Stimulated activated naive CD8-positive, alpha-beta T cell treated with anti-CD3 and anti-CD28 coated beads, Interleukin-15, Interleukin-2, amounts not matched to agents 100 ng/mL and 50 ng/mL, for 24 hours (primary cell): Measurements from ENCODE around the gene CYP2R1.
A peak's percentile ranks its signal among the peaks of the same experiment; 100 is the strongest.

Experiments used
- H3K27ac Mint-ChIP-seq: one replicate; pipeline ENCODE4 v1.8.0; 2021; ENCODE audit warnings: mild to moderate bottlenecking, mixed read lengths
- H3K27me3 Mint-ChIP-seq: one replicate; pipeline ENCODE4 v1.8.0; 2021; ENCODE audit warnings: mixed read lengths
- H3K36me3 Mint-ChIP-seq: one replicate; pipeline ENCODE4 v1.8.0; 2021; ENCODE audit warnings: low read depth, mixed read lengths
- H3K4me1 Mint-ChIP-seq: one replicate; pipeline ENCODE4 v1.8.0; 2021; ENCODE audit warnings: low read depth, mixed read lengths
- H3K4me3 Mint-ChIP-seq: one replicate; pipeline ENCODE4 v1.8.0; 2021; ENCODE audit warnings: mild to moderate bottlenecking, mixed read lengths
- H3K9me3 Mint-ChIP-seq: one replicate; pipeline ENCODE4 v1.8.0; 2021; ENCODE audit warnings: mixed read lengths

Gene CYP2R1

GRCh38 chr11:14892036-14892556, at the start of gene CYP2R1:
TSS of gene CYP2R1 (minus strand) at chr11:14892231. CDS start at chr11:14892205, 26 bp downstream.
- H3K27me3 Mint-ChIP-seq, result no peaks in the 10 kb centered on the region
- H3K27ac Mint-ChIP-seq, result peak within 1 kb of the TSS; percentile 99
- H3K4me1 Mint-ChIP-seq, result peaks cover 59% of the 10 kb centered on the region
- H3K4me3 Mint-ChIP-seq, result peak within 1 kb of the TSS; percentile 90
- peaks cover 13% of the 10 kb centered on the region for H3K36me3 Mint-ChIP-seq
- H3K9me3 Mint-ChIP-seq, result no peaks in the 10 kb centered on the region

GRCh38 chr11:14938936-14939335, 46.9 kb upstream of the CYP2R1 start:
- Mint-ChIP-seq H3K36me3 (peaks cover 4% of the 10 kb centered on the region), H3K27ac (no peak overlapping the region), H3K27me3 (no peaks in the 10 kb centered on the region), H3K9me3 (no peaks in the 10 kb centered on the region), H3K4me3 (no peak overlapping the region), H3K4me1 (no peaks in the 10 kb centered on the region)

GRCh38 chr11:14934641-14935351, 42.8 kb upstream of the CYP2R1 start:
- H3K27ac Mint-ChIP-seq, result no peak overlapping the region
- H3K4me3 Mint-ChIP-seq, result no peak overlapping the region
- H3K36me3 Mint-ChIP-seq, result peaks cover 4% of the 10 kb centered on the region
- no peaks in the 10 kb centered on the region for H3K9me3 Mint-ChIP-seq
- H3K4me1 Mint-ChIP-seq, result no peaks in the 10 kb centered on the region
- H3K27me3 Mint-ChIP-seq, result peaks cover 4% of the 10 kb centered on the region

GRCh38 chr11:14932447-14932846, 40.4 kb upstream of the CYP2R1 start:
- Mint-ChIP-seq H3K27me3 (peaks cover 4% of the 10 kb centered on the region), H3K9me3 (no peaks in the 10 kb centered on the region), H3K27ac (no peak overlapping the region), H3K4me3 (no peak overlapping the region), H3K4me1 (no peaks in the 10 kb centered on the region), H3K36me3 (no peaks in the 10 kb centered on the region)

GRCh38 chr11:14930369-14930768, 38.3 kb upstream of the CYP2R1 start:
- H3K4me3 Mint-ChIP-seq, result no peak overlapping the region
- H3K36me3 Mint-ChIP-seq, result no peaks in the 10 kb centered on the region
- H3K27ac Mint-ChIP-seq, result no peak overlapping the region

GRCh38 chr11:14927146-14927545, 35.1 kb upstream of the CYP2R1 start:
- Mint-ChIP-seq H3K9me3 (no peaks in the 10 kb centered on the region), H3K27me3 (peaks cover 4% of the 10 kb centered on the region), H3K4me1 (no peaks in the 10 kb centered on the region), H3K27ac (no peak overlapping the region), H3K36me3 (no peaks in the 10 kb centered on the region), H3K4me3 (no peak overlapping the region)

More at GRCh38 chr11:14930369-14930768, 38.3 kb upstream of the CYP2R1 start:
- Mint-ChIP-seq H3K9me3 (no peaks in the 10 kb centered on the region), H3K27me3 (peaks cover 4% of the 10 kb centered on the region), H3K4me1 (no peaks in the 10 kb centered on the region)

GRCh38 chr11:14924318-14924717, 32.3 kb upstream of the CYP2R1 start:
- H3K27ac Mint-ChIP-seq, result no peak overlapping the region
- H3K36me3 Mint-ChIP-seq, result no peaks in the 10 kb centered on the region
- no peak overlapping the region for H3K4me3 Mint-ChIP-seq
- no peaks in the 10 kb centered on the region for H3K9me3 Mint-ChIP-seq
- no peaks in the 10 kb centered on the region for H3K4me1 Mint-ChIP-seq
- H3K27me3 Mint-ChIP-seq, result no peaks in the 10 kb centered on the region

GRCh38 chr11:14916403-14916802, 24.4 kb upstream of the CYP2R1 start:
- no peaks in the 10 kb centered on the region for H3K36me3 Mint-ChIP-seq
- H3K27ac Mint-ChIP-seq, result no peak overlapping the region
- H3K9me3 Mint-ChIP-seq, result peaks cover 7% of the 10 kb centered on the region
- H3K27me3 Mint-ChIP-seq, result no peaks in the 10 kb centered on the region
- no peak overlapping the region for H3K4me3 Mint-ChIP-seq
- no peaks in the 10 kb centered on the region for H3K4me1 Mint-ChIP-seq

GRCh38 chr11:14914536-14914935, 22.5 kb upstream of the CYP2R1 start:
- H3K9me3 Mint-ChIP-seq, result peaks cover 7% of the 10 kb centered on the region
- no peak overlapping the region for H3K27ac Mint-ChIP-seq
- H3K27me3 Mint-ChIP-seq, result no peaks in the 10 kb centered on the region
- no peaks in the 10 kb centered on the region for H3K36me3 Mint-ChIP-seq
- H3K4me3 Mint-ChIP-seq, result no peak overlapping the region
- no peaks in the 10 kb centered on the region for H3K4me1 Mint-ChIP-seq

- H3K4me1 Mint-ChIP-seq, result peaks cover 42% of the 10 kb centered on the region
- H3K27ac Mint-ChIP-seq, result no peak overlapping the region
- H3K9me3 Mint-ChIP-seq, result no peaks in the 10 kb centered on the region
- H3K4me3 Mint-ChIP-seq, result no peak overlapping the region
- no peaks in the 10 kb centered on the region for H3K36me3 Mint-ChIP-seq
- no peaks in the 10 kb centered on the region for H3K27me3 Mint-ChIP-seq
Measured at GRCh38 chr11:14908214-14908880, 16.3 kb upstream of the CYP2R1 start.

- Mint-ChIP-seq H3K9me3 (no peaks in the 10 kb centered on the region), H3K4me3 (no peak overlapping the region), H3K27me3 (no peaks in the 10 kb centered on the region), H3K27ac (no peak overlapping the region), H3K4me1 (peaks cover 45% of the 10 kb centered on the region), H3K36me3 (no peaks in the 10 kb centered on the region)
Measured at GRCh38 chr11:14907411-14908213, 15.6 kb upstream of the CYP2R1 start.

GRCh38 chr11:14906993-14907392, 15.0 kb upstream of the CYP2R1 start:
- H3K27me3 Mint-ChIP-seq, result no peaks in the 10 kb centered on the region
- no peak overlapping the region for H3K27ac Mint-ChIP-seq
- peaks cover 46% of the 10 kb centered on the region for H3K4me1 Mint-ChIP-seq
- no peak overlapping the region for H3K4me3 Mint-ChIP-seq
- no peaks in the 10 kb centered on the region for H3K9me3 Mint-ChIP-seq
- H3K36me3 Mint-ChIP-seq, result no peaks in the 10 kb centered on the region

- no peaks in the 10 kb centered on the region for H3K9me3 Mint-ChIP-seq
- H3K27me3 Mint-ChIP-seq, result no peaks in the 10 kb centered on the region
- H3K36me3 Mint-ChIP-seq, result no peaks in the 10 kb centered on the region
- H3K4me1 Mint-ChIP-seq, result peaks cover 46% of the 10 kb centered on the region
- H3K27ac Mint-ChIP-seq, result no peak overlapping the region
- no peak overlapping the region for H3K4me3 Mint-ChIP-seq
Measured at GRCh38 chr11:14906578-14906977, 14.5 kb upstream of the CYP2R1 start.

- Mint-ChIP-seq H3K9me3 (no peaks in the 10 kb centered on the region), H3K27me3 (no peaks in the 10 kb centered on the region), H3K4me3 (peak overlapping the region; percentile 89), H3K4me1 (peaks cover 46% of the 10 kb centered on the region), H3K27ac (peak overlapping the region; percentile 86), H3K36me3 (no peaks in the 10 kb centered on the region)
Measured at GRCh38 chr11:14905104-14906033, 13.3 kb upstream of the CYP2R1 start.
